A204.1 (cell line): Measurements from ENCODE around the gene TIMM10B.

Experiments
- FAIRE-seq: peaks from 2 replicates; lab custom pipeline; 2012; peaks lifted over from hg19 to GRCh38; lab: Jason Lieb, UNC

Gene TIMM10B

DNA sequence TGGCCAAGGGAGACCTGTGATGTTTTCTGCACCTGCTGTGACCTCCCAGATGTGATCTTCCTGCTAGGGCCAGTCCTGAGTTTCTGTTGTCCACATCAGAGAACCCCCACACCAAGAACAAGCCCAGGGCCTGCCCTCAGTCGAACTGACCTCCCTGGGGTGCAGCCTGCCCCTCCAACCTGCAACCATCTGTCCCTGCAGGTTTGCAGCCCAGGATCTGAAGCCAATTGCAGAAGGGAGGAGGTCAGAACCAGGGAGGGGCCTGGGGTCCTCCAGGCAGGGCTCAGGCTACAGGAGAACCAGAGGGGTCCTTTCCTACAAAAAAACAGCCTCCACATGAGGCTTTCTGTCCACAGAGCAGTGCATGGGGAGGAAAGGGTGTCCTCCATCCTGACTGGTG, 8.4 kb upstream of the TIMM10B start:
- no peak for FAIRE-seq

DNA sequence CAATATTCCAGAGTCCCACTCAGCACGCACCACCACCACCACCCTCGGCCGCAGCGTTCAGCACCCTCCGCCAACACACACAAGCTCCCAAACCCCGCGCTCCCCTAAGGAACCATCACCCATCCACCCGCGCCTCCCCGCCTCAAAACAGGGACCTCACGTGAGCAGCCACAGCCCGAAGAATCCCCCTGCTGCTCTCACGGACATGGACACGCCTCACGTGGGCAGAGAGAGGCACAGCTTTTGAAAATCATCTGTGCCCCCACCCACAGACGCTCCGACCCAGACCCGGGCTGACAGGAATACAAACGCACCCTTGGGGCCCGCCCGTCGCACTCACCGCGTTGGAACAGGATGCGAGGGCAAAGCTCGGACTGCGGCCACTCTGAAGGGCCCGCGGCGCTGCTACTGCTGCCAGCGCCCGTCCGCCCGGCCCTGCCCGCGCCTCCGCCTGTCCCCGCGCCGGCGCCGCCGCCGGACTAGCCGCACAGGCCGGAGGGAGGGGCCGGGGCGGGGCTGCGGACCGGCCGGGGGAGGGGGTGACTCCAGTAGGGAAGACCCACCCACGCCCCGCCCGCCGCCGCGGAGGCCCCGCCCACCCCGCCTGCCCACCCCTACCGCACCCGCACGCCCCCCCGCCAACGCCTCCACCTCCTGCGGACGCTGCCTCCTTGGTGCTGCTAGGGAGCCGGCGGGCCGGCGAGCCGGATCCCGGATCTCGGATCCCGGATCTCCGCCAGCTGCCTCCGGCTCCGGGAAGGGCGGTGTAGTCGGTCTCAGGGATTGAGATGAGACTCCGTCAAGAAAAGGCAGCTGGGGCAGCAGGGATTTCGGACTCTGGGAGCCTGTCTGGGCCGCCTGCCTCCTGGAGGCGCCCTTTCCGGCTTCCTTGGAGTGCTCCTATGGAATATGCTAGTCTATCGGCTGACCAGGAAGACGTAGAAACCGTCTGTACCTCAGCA, 7.6 kb upstream of the TIMM10B start, which contains the start of gene TRIM3:
Gene TRIM3, minus strand, starts transcription at position 491 of the 962 bp plus-strand sequence. CDS start 8,246 bp downstream, outside the sequence.
- no peak for FAIRE-seq

- FAIRE-seq: no peak
These were observed 6.9 kb upstream of the TIMM10B start for GRCh38 chr11:6474413-6474792.

DNA sequence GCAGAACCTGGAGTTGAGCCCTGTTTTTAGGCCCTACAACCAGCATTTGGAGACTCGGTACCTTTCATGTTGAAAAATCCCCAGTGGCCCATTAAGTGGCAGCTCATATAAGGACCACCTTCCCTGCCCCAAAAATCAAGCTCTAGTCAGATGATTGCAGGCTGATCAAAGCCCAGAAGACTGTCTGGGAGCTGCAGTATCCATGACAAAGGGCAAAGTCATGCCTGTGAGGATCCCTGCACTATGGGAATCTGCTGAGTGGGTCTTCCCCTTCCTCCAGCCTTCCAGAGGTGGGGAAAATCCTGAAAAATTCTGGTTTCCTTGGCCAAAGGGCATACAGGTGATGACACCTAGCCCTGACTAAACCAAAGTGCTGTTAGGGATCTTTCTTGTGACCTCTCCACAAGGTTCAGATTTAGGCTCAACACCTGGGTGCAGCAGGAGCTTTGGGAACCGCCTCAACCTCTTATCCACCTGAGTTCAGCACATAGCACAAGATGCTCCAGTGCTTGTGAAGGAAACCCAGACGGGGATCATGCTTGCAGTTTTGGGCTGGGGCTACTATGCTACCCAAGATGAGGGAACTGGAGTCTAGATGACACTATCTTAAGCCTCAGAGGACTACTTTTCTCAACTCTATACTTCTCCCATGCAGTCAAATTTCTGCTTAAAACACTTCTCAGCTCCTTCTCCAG, 6.3 kb upstream of the TIMM10B start:
- no peak for FAIRE-seq

DNA sequence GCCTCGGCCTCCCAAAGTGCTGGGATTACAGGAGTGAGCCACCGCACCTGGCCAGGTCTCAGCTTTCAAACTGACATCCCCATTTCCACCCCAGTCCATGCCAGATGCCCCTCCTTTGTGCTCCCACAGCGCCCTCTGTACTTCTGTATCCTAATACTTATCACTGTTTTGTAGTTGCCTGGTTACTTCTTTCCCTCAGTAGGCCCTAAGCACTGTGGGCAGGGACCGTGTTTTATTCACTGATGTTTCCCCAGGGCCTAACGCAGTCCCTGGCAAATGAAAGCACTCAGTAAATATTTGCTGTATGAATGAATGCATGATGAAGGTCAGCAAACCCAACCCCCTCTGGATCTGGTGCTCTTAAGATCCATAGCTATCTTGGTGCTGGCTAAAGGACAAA, 5.4 kb upstream of the TIMM10B start:
- no peak for FAIRE-seq

- no peak for FAIRE-seq
These were observed 4.7 kb upstream of the TIMM10B start for GRCh38 chr11:6476571-6476970.

- no peak for FAIRE-seq
These were observed 894 bp upstream of the TIMM10B start for GRCh38 chr11:6480299-6480914.

DNA sequence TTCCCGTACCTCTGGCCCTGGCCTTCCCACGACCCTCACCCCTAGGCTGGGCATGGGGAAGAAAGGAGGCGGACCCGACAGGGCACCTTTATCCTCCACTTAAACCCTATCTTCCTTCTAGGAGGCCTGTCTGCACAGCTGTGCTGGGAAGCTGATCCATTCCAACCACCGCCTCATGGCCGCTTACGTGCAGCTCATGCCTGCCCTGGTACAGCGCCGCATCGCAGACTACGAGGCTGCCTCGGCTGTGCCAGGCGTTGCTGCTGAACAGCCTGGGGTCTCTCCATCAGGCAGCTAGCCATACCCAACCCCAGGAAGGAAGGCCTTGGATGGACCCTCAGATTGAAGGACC, 599 bp downstream of the TIMM10B start:
- FAIRE-seq: no peak

DNA sequence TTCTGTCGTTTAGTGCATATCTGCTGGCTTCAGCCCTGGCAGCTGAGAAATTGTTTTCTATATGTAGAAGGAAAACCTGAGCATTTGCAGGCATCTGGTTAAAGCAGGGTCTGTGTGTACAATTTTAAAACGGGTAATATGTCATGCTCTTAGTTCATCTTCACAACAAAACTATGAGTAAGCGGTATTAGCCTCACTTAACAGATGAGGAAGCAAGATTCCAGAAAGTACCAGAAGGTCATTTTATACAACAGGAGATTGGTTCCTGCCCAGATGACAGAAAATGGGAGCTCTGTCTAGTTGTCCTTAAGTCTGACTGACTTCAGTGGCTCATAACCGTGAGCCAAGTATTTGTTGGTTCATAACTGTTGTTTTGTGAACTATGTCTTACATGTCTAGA, 1.1 kb downstream of the TIMM10B start:
- FAIRE-seq: no peak

GRCh38 chr11:6483015-6483414, 1.7 kb downstream of the TIMM10B start:
- no peak for FAIRE-seq

GRCh38 chr11:6485661-6486060, 4.4 kb downstream of the TIMM10B start:
- FAIRE-seq: no peak

DNA sequence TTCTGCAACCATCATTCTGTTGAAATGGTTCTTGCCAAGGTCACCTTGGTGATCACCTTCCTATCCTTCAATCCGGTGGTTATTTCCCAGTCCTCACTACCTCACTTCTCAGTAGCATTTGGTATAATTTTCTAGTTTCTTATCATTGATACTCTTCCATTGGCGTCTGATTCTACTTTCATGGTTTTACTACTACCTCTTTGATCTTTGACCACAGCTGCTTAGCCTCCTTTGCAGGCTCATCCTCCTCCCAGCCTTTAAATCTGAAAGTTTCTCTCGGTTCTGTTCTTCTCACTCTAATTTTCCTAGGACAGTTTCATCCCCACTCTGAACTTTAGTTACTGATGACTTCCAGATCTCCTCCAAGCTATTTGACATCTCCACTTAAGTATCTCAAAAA, 5.0 kb downstream of the TIMM10B start:
- no peak for FAIRE-seq

DNA sequence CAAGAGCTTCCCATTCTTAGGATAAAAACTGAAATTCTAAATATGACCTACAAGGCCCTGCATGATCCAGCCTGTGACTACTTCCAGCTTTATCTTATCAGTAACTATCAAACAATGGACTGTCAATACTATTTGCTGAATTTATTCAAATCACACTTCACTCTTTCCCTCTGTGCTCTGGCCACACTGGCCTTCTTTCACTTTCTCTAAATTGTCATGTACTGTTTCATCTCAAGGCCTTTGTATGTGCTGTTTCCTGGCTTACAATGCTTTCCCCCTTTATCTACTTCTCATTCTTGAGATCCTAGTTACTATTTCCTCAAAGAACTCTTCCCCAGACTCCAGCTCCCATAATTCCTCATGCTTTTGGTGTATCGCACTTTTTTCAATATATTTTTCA, 5.6 kb downstream of the TIMM10B start:
- no peak for FAIRE-seq

DNA sequence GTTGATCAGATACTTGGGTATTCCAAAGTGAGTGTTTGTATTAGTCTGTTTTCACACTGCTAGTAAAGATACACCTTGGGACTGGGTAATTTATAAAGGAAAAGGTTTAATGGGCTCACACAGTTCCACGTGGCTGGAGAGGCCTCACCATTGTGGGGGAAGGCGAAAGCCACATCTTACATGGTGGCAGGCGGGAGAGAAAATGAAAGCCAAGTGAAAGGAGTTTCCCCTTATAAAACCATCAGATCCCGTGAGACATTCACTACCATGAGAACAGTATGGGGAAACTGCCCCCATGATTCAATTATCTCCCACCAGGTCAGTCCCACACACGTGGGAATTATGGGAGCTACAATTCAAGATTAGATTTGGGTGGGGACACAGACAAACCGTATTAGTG, 7.0 kb downstream of the TIMM10B start:
- no peak for FAIRE-seq

DNA sequence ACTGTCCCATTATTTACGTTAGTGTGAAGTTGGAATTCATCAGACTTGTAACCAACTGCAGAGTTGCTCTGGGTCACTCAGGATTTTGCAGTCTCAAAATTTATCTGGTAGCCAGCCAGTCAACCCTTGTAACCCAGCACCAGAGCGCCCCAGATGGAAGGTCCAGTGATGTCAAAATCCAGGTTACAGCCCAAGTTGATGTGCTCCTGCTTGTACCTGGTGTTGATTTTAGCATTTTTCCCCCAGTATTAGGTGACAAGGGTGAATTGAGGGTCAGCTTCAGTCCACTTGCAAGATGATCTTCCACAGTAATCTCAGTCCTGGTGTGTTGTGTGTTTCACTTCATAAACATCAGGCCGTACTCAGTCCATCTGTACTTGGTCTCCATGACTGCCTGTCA, 7.5 kb downstream of the TIMM10B start:
- no peak for FAIRE-seq

DNA sequence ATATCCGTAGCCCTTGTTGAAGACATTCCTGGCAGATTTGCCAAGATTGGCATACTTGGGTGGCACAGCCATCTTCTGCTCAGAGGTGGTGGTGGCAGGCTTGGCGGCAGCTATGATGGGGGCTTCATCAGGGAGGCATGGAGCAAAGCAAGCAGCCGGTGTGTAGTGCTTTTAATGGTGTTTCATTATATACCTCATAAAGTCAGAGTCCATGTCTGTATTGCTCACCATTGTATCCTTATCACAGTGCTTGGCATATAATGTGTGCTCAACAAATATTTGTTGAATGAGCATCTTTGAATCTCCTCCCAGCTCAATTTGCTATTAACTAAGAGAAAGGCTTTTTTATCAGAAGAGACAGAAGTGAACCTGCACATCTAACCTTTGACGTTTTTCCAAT, 8.0 kb downstream of the TIMM10B start:
- FAIRE-seq: no peak

DNA sequence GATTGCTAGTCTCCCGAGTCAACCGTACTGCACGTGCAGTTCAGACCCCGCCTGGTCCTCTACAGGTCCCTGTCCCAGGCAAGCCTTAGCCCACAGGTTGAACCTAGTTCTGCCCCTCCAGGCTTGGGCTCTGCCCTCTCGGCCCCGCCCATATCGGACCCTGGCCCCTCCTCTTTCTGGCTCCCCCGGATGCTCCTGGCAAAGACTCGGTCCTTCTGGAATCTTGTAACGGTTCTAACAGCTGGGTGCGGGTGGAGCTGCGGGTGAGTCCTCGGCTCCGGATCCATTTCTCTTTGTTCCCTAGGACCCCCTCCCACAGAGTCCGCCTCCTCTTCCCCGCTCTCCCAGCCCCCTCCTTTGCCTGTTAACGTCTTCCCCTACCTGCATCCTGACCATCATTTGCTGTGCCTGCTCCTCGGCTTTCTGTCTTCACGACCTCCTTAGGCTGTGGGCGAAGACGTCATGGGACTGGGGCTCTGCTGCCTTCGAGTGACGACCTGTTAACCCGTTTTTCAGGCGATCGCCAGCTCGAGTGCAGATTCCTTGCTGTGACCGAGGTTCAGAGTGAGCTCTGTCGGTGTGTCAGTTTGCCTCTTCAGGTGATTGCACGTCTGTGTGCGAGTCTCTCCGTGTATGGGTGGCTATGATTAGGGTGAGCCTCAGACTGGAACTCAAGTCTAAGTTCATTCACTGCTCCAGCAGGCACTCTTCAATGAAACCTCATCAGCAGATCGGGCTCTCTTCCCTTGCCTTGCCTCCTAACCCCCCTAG, 16.0 kb downstream of the TIMM10B start, which contains the start of gene DNHD1:
Gene DNHD1, plus strand, starts transcription at position 212 of the 771 bp plus-strand sequence. CDS start 936 bp downstream, outside the sequence.
- no peak for FAIRE-seq

DNA sequence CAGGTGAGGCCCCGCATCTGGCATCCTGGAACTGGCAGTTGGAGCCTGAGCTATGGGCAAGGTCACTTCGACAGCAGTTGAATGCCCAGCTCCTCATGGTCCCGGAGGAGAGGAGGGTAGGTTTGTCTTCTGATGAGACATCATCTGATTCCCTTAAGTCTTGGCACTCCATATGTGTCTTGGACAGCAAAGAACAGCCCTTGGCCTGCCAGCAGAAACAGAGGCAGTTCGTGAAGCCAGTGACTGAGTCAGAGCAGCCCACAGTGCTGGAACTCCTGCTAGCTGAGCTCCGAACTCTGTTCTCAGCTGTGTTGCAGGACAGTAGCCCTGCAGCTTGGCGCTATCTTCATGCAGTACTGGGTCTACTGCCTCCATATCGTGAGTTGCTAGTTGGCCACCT, 16.8 kb downstream of the TIMM10B start:
- no peak for FAIRE-seq

DNA sequence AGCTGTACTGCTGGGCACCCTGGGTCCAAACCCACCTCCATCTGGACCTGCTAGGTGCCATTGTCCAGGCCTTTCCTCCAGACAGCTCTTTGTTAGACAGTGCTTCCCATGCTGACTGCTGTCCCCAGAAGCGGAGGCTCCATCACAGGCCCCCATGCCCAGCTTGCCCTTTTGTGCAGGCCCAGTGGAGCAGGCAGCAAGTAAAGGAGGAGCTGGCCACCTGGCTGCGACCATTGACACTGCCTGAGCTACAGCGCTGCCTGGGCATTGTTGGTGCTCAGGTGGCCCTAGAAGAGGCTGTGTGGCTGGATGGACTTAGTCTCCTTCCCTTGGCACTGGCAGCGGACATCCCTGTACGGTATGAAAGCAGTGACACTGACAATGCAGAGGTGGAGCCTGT, 17.2 kb downstream of the TIMM10B start:
- FAIRE-seq: no peak

- FAIRE-seq: no peak
These were observed 21.1 kb downstream of the TIMM10B start for GRCh38 chr11:6502382-6502781.

DNA sequence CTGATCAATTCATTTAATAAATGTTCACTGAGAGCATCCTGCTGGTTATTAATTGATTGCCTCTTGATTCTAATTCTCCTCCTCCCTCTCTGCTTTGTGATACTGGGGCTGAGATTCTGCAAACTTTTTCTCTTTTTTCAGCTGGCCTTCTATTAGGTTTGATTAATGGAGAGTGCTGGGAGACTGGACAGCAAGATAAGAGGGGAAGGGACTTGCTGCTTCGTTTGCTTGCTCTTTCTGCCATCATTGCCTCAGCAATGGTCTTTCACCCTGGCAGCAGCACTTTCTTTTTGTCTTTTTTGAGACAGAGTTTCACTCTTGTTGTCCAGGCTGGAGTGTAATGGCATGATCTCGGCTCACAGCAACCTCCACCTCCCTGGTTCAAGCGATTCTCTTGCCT, 22.9 kb downstream of the TIMM10B start:
- FAIRE-seq: no peak

GRCh38 chr11:6505577-6506240, 24.4 kb downstream of the TIMM10B start:
- no peak for FAIRE-seq
